ACHN (cell line): ENCODE results near the gene TBC1D3B.

Experiments used
- DNase-seq: peaks from one replicate; pipeline ENCODE4 v3.0.0-alpha.2; 2015
- in situ Hi-C: cut with HindIII; loops from 2 replicates; pipeline ENCODE4 v1.10.0; 2017; ENCODE audit warnings: low sequenced_read_pairs, low pct_ligation_motif_present, low pct_unique_long_range_greater_than_20kb

Gene TBC1D3B

GRCh38 chr17:36117505-36118382, 58.7 kb downstream of the TBC1D3B start:
- in situ Hi-C loops: no loop called here
- DNase-seq: no peak
